Measurements from ENCODE around the gene CREB3L2.
"Not testable (repeated sequence)": the region's sequence is repeated elsewhere in the genome, so short reads cannot be mapped to it uniquely, and the experiment has no call there.

Gene CREB3L2

GRCh38 chr7:138001529-138002095 is at the start of gene CREB3L2:
TSS of gene CREB3L2 (minus strand) at chr7:138002086. CDS start at chr7:138001705, 381 bp downstream.
- DNase-seq = peak; percentile 81

GRCh38 chr7:138049505-138050116 is 47.7 kb upstream of the CREB3L2 start:
- no peak for DNase-seq

GRCh38 chr7:138047907-138048306 is 46.0 kb upstream of the CREB3L2 start:
- no peak for DNase-seq

GRCh38 chr7:138044897-138045296 is 43.0 kb upstream of the CREB3L2 start:
- DNase-seq = no peak

- not testable (repeated sequence) for DNase-seq
These were observed 38.2 kb upstream of the CREB3L2 start for GRCh38 chr7:138040063-138040462.

- DNase-seq = no peak
These were observed 34.2 kb upstream of the CREB3L2 start for GRCh38 chr7:138036135-138036534.

GRCh38 chr7:138033241-138033640 is 31.4 kb upstream of the CREB3L2 start:
- no peak for DNase-seq

GRCh38 chr7:138032770-138033169 is 30.9 kb upstream of the CREB3L2 start:
- no peak for DNase-seq

- no peak for DNase-seq
These were observed 30.3 kb upstream of the CREB3L2 start for GRCh38 chr7:138032186-138032585.

- no peak for DNase-seq
These were observed 28.9 kb upstream of the CREB3L2 start for GRCh38 chr7:138030679-138031351.

GRCh38 chr7:138029941-138030340 is 28.1 kb upstream of the CREB3L2 start:
- DNase-seq = no peak

GRCh38 chr7:138029126-138029525 is 27.2 kb upstream of the CREB3L2 start:
- DNase-seq = no peak

- no peak for DNase-seq
These were observed 25.2 kb upstream of the CREB3L2 start for GRCh38 chr7:138027100-138027499.

GRCh38 chr7:138025215-138026186 is 23.6 kb upstream of the CREB3L2 start:
- DNase-seq = no peak

GRCh38 chr7:138024765-138025164 is 22.9 kb upstream of the CREB3L2 start:
- DNase-seq = no peak

- no peak for DNase-seq
These were observed 22.4 kb upstream of the CREB3L2 start for GRCh38 chr7:138024343-138024691.

GRCh38 chr7:138023618-138024342 is 21.9 kb upstream of the CREB3L2 start:
- DNase-seq = no peak

GRCh38 chr7:138021889-138022288 is 20.0 kb upstream of the CREB3L2 start:
- DNase-seq = no peak

GRCh38 chr7:138017992-138018391 is 16.1 kb upstream of the CREB3L2 start:
- no peak for DNase-seq

GRCh38 chr7:138015096-138015495 is 13.2 kb upstream of the CREB3L2 start:
- no peak for DNase-seq

GRCh38 chr7:138014686-138015085 is 12.8 kb upstream of the CREB3L2 start:
- DNase-seq = no peak

- not testable (repeated sequence) for DNase-seq
These were observed 12.3 kb upstream of the CREB3L2 start for GRCh38 chr7:138014201-138014600.

- no peak for DNase-seq
These were observed 7.4 kb upstream of the CREB3L2 start for GRCh38 chr7:138009350-138009653.

Measured in GOT3 (cell line).